ENCODE results near the gene TOMM20.
A peak's percentile ranks its signal among the peaks of the same experiment; 100 is the strongest.
"Not testable (repeated sequence)": the region's sequence is repeated elsewhere in the genome, so short reads cannot be mapped to it uniquely, and the experiment has no call there.

TOMM20 gene

DNA sequence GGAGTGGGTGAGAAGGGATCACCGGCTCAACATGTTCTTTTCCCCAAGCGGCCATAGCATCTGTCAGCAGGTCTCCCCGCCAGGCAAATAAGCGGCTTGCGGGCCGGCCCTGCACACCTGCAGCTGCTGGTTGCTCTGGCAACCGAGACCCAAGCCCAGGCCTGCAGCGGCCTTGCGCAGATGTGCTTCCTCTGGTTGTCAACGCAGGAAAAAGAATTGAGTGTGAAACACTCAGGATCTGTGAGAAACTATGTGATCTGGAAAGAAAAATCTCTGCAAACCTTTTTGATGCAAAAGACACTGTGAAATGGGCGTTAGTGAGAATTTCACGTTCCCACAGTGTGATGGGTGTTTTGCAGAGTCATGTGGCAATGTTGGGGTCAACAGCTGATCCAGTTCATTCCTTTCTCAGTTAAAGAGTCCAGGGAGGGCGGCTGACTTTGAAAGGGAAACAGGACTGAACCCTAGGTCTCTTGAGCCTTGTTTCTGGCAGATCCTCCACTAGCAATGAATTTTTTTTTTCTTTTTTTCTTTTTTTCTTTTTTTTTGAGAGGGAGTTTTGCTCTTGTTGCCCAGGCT lies 28.4 kb downstream of the TOMM20 start:
- DNase-seq, result no peak

DNA sequence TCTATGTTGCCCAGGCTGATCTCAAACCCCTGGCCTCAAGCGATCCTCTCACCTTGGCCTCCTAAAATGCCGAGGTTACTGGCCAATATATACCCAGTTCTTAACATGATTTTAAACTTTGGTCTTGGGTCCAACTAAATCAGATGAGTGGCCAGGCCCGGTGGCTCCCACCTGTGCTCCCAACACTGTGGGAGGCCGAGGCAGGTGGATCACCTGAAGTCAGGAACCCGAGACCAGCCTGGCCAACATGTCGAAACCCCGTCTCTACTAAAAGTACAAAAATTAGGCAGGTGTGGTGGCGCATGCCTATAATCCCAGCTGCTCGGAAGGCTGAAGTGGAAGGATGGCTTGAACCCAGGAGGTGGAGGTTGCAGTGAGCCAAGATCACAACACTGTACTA lies 29.6 kb downstream of the TOMM20 start:
- DNase-seq, result no peak

DNA sequence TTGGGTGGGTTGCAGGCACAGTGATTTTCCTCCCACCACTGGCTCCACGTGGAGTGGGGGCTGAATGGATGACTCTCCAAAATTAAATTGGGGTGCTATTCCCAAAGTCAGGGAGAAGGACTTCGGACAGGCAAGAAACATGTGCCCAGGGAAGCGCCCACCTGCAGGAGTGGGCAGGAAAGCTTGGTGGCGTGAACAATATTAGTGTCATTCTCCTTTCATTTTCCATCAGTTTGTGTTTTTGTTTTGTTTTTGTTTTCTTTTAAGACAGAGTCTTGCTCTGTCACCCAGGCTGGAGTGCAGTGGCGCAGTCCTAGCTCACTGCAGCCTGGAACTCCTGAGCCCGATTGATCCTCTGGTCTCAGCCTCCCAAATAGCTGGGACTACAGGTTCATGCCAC lies 30.1 kb downstream of the TOMM20 start:
- no peak for DNase-seq

DNA sequence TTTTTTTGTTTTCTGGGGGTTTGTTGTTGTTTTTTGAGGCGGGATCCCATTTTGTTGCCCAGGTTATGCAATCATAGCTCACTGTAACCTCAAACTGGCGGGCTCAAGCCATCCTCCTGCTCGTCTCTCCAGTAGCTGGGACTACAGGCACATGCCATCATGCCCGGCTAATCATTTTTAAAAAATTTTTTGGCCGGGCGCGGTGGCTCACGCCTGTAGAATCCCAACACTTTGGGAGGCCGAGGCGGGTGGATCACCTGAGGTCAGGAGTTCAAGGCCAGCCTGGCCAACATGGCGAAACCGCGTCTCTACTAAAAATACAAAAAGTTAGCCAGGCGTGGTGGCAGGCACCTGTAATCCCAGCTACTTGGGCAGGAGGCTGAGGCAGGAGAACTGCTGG lies 31.1 kb downstream of the TOMM20 start:
- not testable (repeated sequence) for DNase-seq

DNA sequence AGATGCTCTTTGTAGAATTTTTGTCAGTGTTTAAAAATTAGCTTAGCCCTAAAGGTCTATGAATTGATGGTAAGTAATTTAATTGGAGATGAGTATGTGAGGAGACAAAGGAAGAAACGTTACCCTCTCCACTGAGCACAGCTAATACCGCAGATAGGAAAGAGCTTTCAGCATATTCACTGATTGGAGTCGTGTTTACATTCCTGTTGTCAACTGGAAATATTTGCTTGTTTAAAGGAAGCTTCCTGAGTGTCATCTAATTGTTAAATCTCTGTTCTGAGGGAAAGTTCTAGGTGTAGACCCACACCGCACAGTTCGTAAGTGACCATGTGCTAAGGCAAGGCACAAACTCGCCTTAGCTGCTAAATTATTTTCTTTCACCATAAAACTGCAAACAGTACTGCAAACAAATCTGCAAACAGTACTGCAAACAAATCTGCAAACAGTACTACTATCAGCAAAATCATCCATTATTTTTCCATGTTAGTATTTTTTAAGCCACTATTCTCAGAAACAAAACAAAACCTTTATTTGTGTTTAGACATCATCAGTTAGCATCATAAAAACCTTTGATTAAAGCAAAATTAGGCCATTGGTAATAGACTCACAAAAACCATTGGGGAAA lies 32.6 kb downstream of the TOMM20 start:
- DNase-seq, result no peak

DNA sequence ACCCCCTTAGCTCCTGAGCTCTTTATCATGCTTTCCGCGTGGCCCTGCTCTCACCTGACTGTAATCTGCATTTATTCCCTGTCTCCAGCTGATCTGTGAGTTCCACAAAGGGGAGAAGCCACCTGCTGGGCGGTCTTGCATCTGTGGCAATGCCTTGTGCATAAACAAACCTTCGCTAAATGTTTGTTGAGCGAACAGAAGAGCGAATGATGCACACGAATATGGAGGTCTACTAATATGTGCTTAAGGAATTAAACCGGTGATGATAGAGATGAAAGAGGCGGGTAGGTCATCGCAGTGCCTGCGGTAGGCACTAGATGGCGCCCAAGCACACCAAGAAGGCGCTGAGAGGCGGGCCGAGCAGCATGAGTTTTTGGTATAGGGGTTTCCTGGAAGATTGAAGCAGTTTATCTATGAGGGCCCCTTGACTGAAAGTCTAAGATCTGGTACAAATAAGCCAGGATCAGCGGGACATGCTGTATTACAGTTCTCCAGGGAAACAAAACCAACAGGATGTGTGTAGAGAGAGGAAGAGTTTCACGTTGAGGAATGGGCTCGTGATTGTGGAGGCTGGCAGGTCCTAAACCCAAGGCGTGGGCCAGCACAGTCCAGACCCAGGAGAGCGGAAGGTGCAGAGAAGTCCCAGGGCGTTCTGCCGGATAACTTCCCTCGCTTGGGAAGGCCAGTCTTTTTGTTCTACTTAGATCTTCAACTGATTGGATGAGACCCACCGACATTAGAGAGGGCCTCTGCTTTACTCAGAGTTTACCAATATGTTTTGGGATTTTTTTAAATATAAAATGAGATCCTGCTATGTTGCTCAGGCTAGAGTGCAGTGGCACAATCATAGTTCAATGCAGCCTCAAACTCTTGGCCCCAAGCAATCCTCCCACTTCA lies 34.7 kb downstream of the TOMM20 start:
- peak; percentile 73 for DNase-seq

DNA sequence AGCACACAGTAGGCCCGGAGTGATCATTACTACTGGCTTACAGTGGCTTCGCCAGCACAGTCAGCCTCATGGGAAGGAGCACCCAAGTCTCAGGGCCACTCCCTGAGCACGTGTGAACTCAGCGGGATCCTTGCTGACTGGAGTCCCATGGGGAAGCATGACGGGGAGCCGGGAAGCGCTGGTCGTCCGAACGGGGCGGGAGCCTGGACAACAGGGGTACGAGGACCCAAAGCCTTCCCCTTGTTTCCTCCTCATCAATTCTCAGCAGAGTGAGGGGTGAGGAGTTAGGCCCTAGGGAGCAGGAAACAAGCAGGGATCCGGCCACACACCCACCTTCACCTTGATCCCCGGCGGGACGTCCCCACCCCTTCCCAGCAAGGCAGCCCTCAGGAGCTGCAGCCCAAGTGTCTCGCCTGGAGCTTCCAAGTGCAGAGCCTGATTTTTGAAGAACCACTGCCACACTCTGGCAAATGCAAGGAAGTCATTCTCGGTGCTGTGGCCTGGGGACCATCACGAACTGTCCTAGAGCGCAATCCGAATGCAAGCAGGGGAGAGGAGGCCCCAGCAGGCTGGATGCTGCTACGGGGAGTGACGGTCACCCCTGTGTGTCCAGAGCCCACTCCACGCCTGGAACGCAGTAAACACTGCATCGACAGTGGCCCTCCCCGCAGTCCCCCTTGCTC lies 35.5 kb downstream of the TOMM20 start:
- DNase-seq, result no peak

DNA sequence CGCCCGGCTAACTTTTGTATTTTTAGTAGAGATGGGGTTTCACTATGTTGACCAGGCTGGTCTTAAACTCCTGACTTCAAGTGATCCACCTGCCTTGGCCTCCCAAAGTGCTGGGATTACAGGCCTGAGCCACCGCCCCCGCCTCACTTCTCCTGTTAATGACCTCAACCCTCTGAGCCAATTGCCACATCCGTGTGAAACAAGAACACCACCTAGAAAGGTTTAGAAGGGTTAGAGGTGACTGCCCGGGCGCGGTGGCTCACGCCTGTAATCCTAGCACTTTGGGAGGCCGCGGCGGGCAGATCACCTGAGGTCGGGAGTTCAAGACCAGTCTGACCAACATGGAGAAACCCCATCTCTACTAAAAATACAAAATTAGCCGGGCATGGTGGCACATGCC lies 36.2 kb downstream of the TOMM20 start:
- not testable (repeated sequence) for DNase-seq

DNA sequence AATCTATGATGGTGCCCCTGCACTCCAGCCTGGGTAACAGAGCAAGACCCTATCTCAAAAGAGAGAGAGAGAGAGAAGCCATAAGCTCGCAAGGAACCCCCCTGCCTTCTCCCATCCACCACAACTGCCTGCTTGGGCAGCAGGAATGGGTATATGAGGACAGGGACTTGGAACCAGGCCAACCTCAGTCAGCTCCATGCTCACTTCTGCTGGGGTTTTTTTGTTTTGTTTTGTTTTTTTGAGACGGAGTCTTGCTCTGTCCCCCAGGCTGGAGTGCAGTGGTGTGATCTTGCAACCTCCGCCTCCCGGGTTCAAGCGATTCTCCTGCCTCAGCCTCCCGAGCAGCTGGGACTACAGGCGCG lies 36.6 kb downstream of the TOMM20 start:
- not testable (repeated sequence) for DNase-seq

DNA sequence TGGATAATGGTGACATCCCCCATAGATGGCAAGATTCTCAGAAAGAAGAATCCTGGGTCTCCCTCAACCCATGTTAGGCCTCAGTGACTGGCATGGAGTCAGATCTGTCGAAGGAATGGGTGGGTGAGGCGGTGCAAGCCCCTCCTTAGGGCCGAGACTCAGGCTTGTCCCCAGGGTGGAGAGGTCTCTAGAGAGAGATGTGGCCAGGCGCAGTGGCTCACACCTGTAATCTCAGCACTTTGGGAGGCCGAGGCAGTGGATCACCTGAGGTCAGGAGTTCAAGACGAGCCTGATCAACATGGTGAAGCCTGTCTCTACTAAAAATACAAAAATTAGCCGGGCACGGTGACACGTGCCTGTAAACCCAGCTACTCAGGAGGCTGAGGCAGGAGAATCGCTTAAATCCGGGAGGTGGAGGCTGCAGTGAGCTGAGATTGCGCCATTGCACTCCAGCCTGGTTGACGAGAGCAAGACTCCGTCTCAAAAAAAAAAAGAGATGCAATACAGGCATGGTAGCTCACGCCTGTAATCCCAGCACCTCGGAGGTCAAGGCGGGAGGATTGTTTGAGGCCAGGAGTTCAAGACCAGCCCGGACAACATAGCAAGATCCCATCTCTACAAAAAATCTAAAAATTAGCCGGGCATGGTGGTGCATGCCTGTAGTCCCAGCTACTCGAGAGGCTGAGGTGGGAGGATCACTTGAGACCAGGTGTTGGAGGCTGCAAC lies 37.2 kb downstream of the TOMM20 start:
- not testable (repeated sequence) for DNase-seq

DNA sequence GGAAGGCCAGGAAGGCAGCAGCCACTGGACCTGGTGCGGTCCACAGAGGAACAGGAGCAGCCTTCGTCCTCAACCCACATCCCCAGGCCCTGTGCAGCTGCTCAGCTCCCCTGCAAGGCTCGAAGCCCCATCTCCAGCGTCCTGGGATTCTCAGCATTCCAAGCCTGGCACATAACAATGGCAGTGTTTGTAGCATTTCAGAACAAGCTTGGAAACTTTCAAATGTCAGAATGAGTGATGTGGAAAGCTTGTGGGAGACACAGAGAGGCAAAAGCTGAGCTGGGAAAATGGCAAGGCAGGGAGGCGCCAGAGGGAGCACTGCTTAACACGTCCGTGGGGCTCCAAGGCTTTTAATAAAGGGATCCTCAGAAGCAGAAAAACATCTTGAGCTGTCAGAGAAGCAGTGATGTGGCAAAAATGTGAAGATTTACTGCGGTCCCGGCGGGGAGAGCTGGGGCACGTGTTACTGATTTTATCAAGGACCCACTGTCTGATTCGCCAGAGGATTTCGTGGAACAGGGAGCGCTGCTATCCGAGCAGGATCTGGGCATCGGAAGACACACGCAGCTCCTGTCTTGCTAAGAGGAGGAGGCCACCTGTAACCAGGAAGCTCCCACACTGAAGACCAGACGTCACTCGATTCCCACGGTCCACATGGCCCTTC lies 38.1 kb downstream of the TOMM20 start:
- no peak for DNase-seq

DNA sequence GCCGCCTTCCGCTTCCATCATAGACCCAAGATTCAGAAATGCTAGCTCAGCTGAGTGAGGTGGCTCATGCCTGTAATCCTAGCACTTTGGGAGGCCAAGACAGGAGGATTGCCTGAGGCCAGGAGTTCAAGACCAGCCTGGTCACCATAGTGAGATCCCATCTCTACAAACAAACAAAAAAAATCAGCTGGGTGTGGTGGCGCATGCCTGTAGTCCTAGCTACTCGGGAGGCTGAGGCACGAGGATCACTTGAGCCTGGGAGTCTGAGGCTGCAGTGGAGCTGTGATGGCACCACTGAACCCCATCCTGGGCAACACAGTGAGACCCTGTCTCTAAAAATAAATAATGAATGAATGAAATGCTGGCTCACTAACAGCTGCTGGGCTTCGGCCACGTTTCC lies 39.7 kb downstream of the TOMM20 start:
- no peak for DNase-seq

DNA sequence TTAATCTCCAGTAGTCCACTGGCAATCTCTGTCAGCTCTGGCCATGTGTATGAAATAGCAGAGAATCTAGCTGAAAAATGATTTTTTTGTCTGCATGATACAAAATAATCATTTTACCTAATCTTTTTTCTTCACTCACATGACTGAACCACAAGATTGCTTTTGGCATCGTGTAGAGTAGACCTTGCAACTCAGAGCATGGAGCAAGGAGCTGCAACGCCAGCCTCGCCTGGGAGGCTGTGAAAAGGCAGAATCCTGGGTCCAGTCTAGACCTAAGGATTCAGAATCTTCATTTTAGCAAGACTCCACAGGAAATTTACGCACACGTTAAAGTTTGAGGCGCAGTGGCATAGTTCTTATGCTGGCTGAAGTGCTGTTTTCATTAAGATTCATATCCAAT lies 40.2 kb downstream of the TOMM20 start:
- no peak for DNase-seq

DNA sequence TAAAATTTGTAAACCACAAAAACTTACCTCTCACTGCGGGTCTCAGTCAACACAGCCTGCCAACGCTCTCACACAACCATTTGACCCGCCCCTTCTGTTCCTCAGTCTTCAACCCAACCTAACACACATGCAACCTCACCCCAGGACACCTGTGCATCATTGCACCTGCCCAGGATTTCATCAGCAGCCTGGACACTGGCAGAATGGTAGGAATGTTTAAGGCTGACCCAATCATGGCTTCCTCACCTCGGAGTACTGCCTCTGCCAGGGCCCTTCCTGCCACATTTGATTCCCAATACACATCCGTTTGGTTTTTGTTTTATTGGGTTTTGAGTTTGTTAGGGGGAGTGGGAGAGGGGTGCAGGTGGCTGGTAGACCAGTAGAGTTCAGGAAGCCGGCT lies 40.7 kb downstream of the TOMM20 start:
- DNase-seq, result no peak

DNA sequence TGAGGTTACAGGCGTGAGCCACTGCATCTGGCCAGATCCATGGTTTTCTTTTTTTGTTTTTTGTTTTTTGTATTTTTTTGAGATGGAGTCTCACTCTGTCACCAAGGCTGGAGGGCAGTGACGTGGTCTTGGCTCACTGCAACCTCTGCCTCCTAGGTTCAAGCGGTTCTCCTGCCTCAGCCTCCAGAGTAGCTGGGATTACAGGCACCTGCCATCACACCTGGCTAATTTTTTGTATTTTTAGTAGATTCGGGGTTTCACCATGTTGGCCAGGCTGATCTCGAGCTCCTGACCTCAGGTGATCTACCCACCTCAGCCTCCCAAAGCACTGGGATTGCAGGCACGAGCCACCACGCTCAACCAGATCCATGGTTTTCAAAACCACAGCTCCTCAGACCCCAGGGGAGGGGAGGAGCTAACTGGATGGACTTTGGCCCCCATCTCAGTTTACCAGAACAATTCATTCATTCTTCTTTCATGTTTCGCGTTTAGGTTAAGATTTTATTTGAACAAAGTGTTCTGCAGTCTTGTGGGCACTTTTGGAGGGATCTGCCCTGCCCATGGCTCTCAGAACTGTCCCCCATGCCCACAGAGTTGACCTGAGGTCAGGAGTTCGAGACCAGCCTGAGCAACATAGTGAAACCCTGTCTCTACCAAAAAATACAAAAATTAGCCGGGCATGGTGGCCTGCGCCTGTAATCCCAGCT lies 43.1 kb downstream of the TOMM20 start:
- not testable (repeated sequence) for DNase-seq

DNA sequence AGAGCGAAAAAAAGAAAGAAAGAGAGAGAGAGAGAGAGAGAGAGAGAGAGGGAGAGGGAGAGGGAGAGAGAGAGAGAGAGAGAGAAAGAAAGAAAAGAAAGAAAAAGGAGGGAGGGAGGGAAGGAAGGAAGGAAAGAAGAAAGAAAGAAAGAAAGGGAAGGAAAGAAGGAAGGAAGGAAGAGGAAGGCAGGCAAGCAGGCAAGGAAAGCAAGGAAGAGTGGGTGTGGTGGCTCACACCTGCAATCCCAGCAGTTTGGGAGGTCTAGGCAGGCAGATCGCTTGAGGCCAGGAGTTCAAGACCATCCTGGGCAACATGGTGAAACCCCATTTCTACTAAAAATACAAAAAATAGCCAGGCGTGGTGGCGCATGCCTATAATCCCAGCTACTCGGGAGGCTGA lies 47.8 kb downstream of the TOMM20 start:
- not testable (repeated sequence) for DNase-seq

DNA sequence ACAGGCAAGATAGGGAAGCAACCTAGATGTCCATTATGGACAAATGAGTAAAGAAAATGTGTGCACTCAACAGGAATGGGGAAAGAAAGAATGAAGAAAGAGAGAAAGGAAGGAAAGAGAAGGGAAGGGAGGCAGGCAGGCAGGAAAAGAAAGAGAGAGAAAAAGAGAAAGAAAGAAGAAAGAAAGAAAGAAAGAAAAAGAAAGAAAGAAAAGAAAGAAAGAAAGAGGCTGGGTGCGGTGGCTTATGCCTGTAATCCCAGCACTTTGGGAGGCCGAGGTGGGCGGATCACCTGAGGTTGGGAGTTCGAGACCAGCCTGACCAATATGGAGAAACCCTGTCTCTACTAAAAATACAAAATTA lies 48.4 kb downstream of the TOMM20 start:
- not testable (repeated sequence) for DNase-seq

DNA sequence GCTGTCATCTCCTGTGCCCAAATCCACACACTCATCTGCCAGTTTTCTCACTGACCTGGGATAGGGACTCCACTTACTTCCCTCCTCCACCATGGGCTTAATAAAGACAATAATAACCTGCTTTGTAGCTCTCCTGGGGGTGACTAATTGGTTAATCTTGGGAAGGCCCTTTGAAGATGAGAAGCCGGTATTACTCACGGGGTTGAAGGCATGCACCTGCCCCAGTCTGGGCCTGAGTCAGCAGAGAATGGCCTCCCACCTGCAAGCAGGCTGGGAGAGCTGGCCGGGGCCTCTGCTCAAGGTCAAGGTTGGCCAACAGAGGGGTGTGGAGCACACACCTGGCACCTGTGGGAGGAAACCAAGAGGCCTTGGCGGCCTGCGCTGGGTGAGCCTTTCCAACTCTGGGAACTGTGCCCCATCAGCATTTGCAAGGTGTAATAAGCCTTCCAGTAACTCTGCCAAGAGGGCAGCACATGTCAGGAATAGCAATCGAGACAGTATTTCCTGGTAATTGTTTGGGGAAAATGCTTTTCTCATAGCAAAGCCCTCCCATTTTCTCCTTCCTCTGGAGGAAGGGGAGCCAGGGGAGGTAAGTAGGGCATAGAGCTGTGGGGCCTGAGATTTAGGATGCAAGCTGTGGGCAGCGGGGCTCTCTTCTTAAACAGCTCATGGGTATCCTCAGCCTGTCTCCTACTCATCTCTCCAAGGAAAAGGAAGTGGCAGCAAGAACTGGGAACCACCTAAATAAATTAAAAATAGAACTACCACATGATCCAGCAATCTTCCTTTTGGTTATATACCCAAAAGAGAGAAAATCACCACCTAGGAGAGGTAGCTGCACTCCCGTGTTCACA lies 49.0 kb downstream of the TOMM20 start:
- no peak for DNase-seq

DNA sequence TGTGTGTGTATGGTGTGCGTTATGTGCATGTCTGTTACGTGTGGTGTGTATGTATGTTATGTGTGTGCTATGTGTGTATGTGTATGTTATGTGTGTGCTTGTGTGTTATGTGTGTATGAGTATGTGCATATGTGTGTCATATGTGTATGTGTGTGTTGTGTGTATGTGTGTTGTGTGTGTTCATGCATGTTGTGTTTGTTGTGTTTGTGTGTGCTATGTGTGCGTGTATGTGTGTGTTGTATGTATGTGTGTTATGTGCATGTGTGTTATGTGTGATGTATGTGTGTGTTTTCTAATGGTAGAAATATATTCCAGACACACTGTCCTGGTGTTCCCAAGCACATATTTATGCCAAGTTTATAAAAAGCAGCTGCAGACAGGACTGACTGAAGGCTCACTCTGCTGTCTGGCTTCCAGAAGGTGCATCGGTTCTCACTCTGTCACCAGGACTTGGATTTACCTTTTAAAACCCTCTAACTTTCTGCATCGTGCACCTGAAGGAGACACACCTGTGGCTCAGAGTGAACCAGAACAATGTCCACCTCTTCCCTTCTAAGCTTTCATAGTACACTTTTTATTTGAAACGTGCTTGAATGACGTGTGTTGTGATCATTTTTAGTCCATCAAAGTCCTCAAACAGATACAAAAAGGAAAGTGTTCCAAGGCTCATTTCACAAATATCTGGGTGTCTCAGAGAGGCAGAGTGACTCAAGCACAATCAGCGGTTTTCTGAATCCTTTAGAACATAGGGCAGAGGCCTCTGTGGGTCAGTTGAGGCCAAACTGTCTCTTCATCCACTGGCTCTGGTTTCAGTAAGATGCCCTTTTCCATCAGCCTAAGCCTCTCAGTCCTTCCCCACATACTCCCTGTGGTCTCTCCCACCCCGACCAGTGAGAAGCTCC lies 49.9 kb downstream of the TOMM20 start:
- no peak for DNase-seq

All from activated CD4-positive, alpha-beta T cell treated with anti-CD3 and anti-CD28 coated beads for 1 hour (primary cell).